Naive thymus-derived CD4-positive, alpha-beta T cell (primary cell): Measurements from ENCODE around the gene BABAM1. TPM values are rescaled to one million over a fixed set of nuclear protein-coding genes. Genes with fewer than 3 reads are reported as not detected.
A peak's percentile ranks its signal among the peaks of the same experiment; 100 is the strongest.

Source experiments
- ATAC-seq: fragments of 150-1000 bp; cut with Tn5 transposase; 2 replicates; pipeline ENCODE4 v1.10.0; 2021; ENCODE audit warnings: mild to moderate bottlenecking, moderate library complexity
- CTCF ChIA-PET: fragments of 350-600 bp; sonication (Branson Sonifier 250); formaldehyde crosslinking; loops from one replicate; lab custom pipeline; 2021; ENCODE audit warnings: antibody characterized with exemption; lab: Charles Lee
- POLR2A ChIA-PET: fragments of 350-600 bp; sonication (Branson Sonifier 250); formaldehyde crosslinking; loops from one replicate; lab custom pipeline; 2021; ENCODE audit warnings: antibody characterized with exemption, inconsistent platforms; lab: Charles Lee
- DNase-seq, 9 donors: peaks; one replicate each; pipeline versions ENCODE4 v3.0.0 to v3.0.0-alpha.2; 2020 to 2022; ENCODE audit warnings: mixed read lengths in 1 of 9
- H3K27ac ChIP-seq: one replicate; pipeline ENCODE4 v1.7.0; 2013; ENCODE audit warnings: mild to moderate bottlenecking, low read depth, low read length, moderate library complexity
- H3K27me3 ChIP-seq, 2 donors: one replicate each; pipeline ENCODE4 v1.7.0; 2013; ENCODE audit warnings: low read length in 2 of 2, mild to moderate bottlenecking in 2 of 2, moderate library complexity in 2 of 2; ENCODE audit not compliant: control insufficient read depth in 2 of 2, insufficient read depth in 2 of 2
- H3K36me3 ChIP-seq, 3 experiments: 1 replicate in 2 of 3; 2 replicates in 1 of 3; pipeline ENCODE4 v1.7.0; 2013; ENCODE audit warnings: low read length in 3 of 3, mild to moderate bottlenecking in 3 of 3, moderate library complexity in 1 of 3; ENCODE audit not compliant: insufficient read depth in 3 of 3, control insufficient read depth in 2 of 3
- H3K4me1 ChIP-seq, 2 donors: one replicate each; pipeline ENCODE4 v1.7.0; 2013; ENCODE audit warnings: low read length in 2 of 2, mild to moderate bottlenecking in 2 of 2, moderate library complexity in 1 of 2; ENCODE audit not compliant: control insufficient read depth in 2 of 2, insufficient read depth in 2 of 2
- H3K4me3 ChIP-seq: 2 replicates; pipeline ENCODE4 v1.7.0; 2013; ENCODE audit warnings: mild to moderate bottlenecking, low read length
- H3K9me3 ChIP-seq, 3 experiments: 1 replicate in 2 of 3; 2 replicates in 1 of 3; pipeline ENCODE4 v1.7.0; 2013; ENCODE audit warnings: low read length in 3 of 3; ENCODE audit not compliant: control insufficient read depth in 2 of 3
- H3K27ac Mint-ChIP-seq, 9 donors: one replicate each; pipeline ENCODE4 v1.8.0; 2020 to 2022; ENCODE audit warnings: mixed read lengths in 9 of 9, mild to moderate bottlenecking in 8 of 9, moderate library complexity in 5 of 9, inconsistent platforms in 2 of 9
- H3K27me3 Mint-ChIP-seq, 5 donors: one replicate each; pipeline ENCODE4 v1.8.0; 2021 to 2022; ENCODE audit warnings: mixed read lengths in 5 of 5, mild to moderate bottlenecking in 1 of 5
- H3K36me3 Mint-ChIP-seq, 5 donors: one replicate each; pipeline ENCODE4 v1.8.0; 2020 to 2022; ENCODE audit warnings: mixed read lengths in 5 of 5, mild to moderate bottlenecking in 3 of 5, inconsistent platforms in 1 of 5
- H3K4me1 Mint-ChIP-seq, 7 donors: one replicate each; pipeline ENCODE4 v1.8.0; 2020 to 2022; ENCODE audit warnings: mixed read lengths in 7 of 7, mild to moderate bottlenecking in 3 of 7, inconsistent platforms in 1 of 7
- H3K4me3 Mint-ChIP-seq, 10 donors: one replicate each; pipeline ENCODE4 v1.8.0; 2020 to 2022; ENCODE audit warnings: mild to moderate bottlenecking in 10 of 10, mixed read lengths in 10 of 10, moderate library complexity in 6 of 10, inconsistent platforms in 2 of 10
- H3K9me3 Mint-ChIP-seq, 11 donors: one replicate each; pipeline ENCODE4 v1.8.0; 2020 to 2022; ENCODE audit warnings: mixed read lengths in 11 of 11, mild to moderate bottlenecking in 4 of 11, inconsistent platforms in 1 of 11, moderate library complexity in 1 of 11
- intact Hi-C, 2 donors: fragments of 100-400 bp; cut with micrococcal nuclease; formaldehyde crosslinking; loops; one replicate each; pipeline ENCODE4 v1.15.1; 2023
- polyA plus RNA-seq, 2 donors: library from polyadenylated mRNA; unstranded; fragments of 300-500 nt; fragmentation: Illumina TruSeq; gene quantifications; one replicate each; pipeline ENCODE4 v1.2.3, GENCODE V29; 2021
- total RNA-seq, 6 experiments: library from RNA in 5 of 6; stranded (reverse) in 5 of 6; gene quantifications; 1 replicate in 5 of 6; 2 replicates in 1 of 6; pipeline ENCODE4 v1.2.3 and lab custom pipeline; 2021 to 2026

The BABAM1 gene
- total and polyA plus RNA-seq, 7 experiments from 2014 or later: 72.4 to 111 (median 95.6) TPM

- DNase-seq (no peak), ATAC-seq (no peak)
- Mint-ChIP-seq H3K27me3 (peaks cover 0 to 2% (median 0%) of the 10 kb centered on the region in 5 donors), H3K9me3 (no peaks in the 10 kb centered on the region), H3K27ac (no peak overlapping the region), H3K36me3 (peaks cover 0 to 18% (median 8%) of the 10 kb centered on the region in 5 donors), H3K4me3 (no peak overlapping the region), H3K4me1 (peaks cover 0 to 9% (median 3%) of the 10 kb centered on the region in 7 donors)
- peaks cover 3 to 46% (median 8%) of the 10 kb centered on the region in 3 experiments for H3K36me3 ChIP-seq
- no peak overlapping the region for H3K4me3 ChIP-seq
- H3K27me3 ChIP-seq: no peaks in the 10 kb centered on the region
- no peak overlapping the region for H3K27ac ChIP-seq
- ChIA-PET POLR2A (interaction anchor here (0.9 kb wide), 1 partner anchor 95 kb away, joined by 3 read pairs; no protein-coding TSS in a partner anchor), CTCF (interaction anchor here (0.5 to 1.3 kb wide), 5 partner anchors 13 to 294 kb away, joined by 3 to 4 read pairs (median 4); no protein-coding TSS in a partner anchor)
- intact Hi-C loops: no loop called here
- peaks cover 0 to 8% of the 10 kb centered on the region in 2 donors for H3K4me1 ChIP-seq
- no peaks in the 10 kb centered on the region for H3K9me3 ChIP-seq
Observed at GRCh38 chr19:17279436-17279835, 12.2 kb downstream of the BABAM1 start.

GRCh38 chr19:17281391-17282304 lies 14.4 kb downstream of the BABAM1 start, which contains the start of gene ANKLE1:
Gene ANKLE1, plus strand, starts transcription at chr19:17281901. Its CDS starts 20 bp downstream, at chr19:17281921.
- POLR2A ChIA-PET: interaction anchor here (1.2 to 2.3 kb wide), 6 partner anchors 15 to 206 kb away, joined by 4 to 11 read pairs (median 5); partner anchors contain the start of genes BABAM1, MYO9B and USE1
- CTCF ChIA-PET: interaction anchor here (0.6 to 4.2 kb wide), 10 partner anchors 15 to 213 kb away, joined by 3 to 36 read pairs (median 3); partner anchors contain the start of genes BABAM1 and USHBP1

GRCh38 chr19:17282488-17283125 lies 15.4 kb downstream of the BABAM1 start:
- peak overlapping the region; percentile 75 to 90 (median 81) for H3K4me3 Mint-ChIP-seq
- peak overlapping the region in 3 of 9 donors; percentile 56 to 72 (median 62) for H3K27ac Mint-ChIP-seq
- POLR2A ChIA-PET: interaction anchor here (0.7 to 2.3 kb wide), 4 partner anchors 16 to 23 kb away, joined by 3 to 11 read pairs (median 4); partner anchors contain the start of gene BABAM1

More at GRCh38 chr19:17281391-17282304, 14.4 kb downstream of the BABAM1 start, which contains the start of gene ANKLE1:
- peak; percentile 56 for ATAC-seq
- Mint-ChIP-seq H3K27me3 (peaks cover 0 to 2% (median 0%) of the 10 kb centered on the region in 5 donors), H3K4me3 (peak within 1 kb of the TSS; percentile 75 to 90 (median 81)), H3K4me1 (peaks cover 0 to 9% (median 3%) of the 10 kb centered on the region in 7 donors), H3K9me3 (no peaks in the 10 kb centered on the region), H3K36me3 (peaks cover 0 to 13% (median 3%) of the 10 kb centered on the region in 5 donors), H3K27ac (peak within 1 kb of the TSS in 2 of 9 donors; percentile 62 to 72)
- Histone ChIP-seq H3K4me1 (peaks cover 0 to 8% of the 10 kb centered on the region in 2 donors), H3K4me3 (peak within 1 kb of the TSS; percentile 62), H3K36me3 (peaks cover 3 to 24% (median 3%) of the 10 kb centered on the region in 3 experiments), H3K9me3 (no peaks in the 10 kb centered on the region), H3K27me3 (no peaks in the 10 kb centered on the region), H3K27ac (no peak within 1 kb of the TSS)
- intact Hi-C loops: loop anchor here (1.0 to 5.0 kb wide), 10 partner anchors 20 to 564 kb away; partner anchors contain the start of genes HAUS8 (in 1 of the 2), MYO9B (in 1 of the 2) and NWD1 (in 1 of the 2)
- peak in 3 of 9 donors; percentile 19 to 65 (median 33) for DNase-seq

GRCh38 chr19:17283504-17283996 lies 16.3 kb downstream of the BABAM1 start:
- no peak for DNase-seq
- Histone ChIP-seq H3K4me3 (no peak overlapping the region), H3K4me1 (peaks cover 0 to 8% of the 10 kb centered on the region in 2 donors), H3K9me3 (no peaks in the 10 kb centered on the region), H3K27me3 (no peaks in the 10 kb centered on the region), H3K36me3 (peaks cover 0 to 13% (median 0%) of the 10 kb centered on the region in 3 experiments), H3K27ac (no peak overlapping the region)
- ChIA-PET POLR2A (interaction anchor here (0.7 to 1.3 kb wide), 3 partner anchors 19 to 50 kb away, joined by 3 to 4 read pairs (median 3); partner anchors contain the start of gene USHBP1), CTCF (interaction anchor here (0.6 to 4.2 kb wide), 10 partner anchors 20 to 511 kb away, joined by 3 to 36 read pairs (median 3); partner anchors contain the start of genes ABHD8, ANO8, HAUS8 and MYO9B)
- Mint-ChIP-seq H3K36me3 (peaks cover 0 to 4% (median 0%) of the 10 kb centered on the region in 5 donors), H3K9me3 (no peaks in the 10 kb centered on the region), H3K27me3 (peaks cover 0 to 4% (median 0%) of the 10 kb centered on the region in 5 donors), H3K27ac (peak overlapping the region in 1 of 9 donors; percentile 56), H3K4me3 (peak overlapping the region in 3 of 10 donors; percentile 9 to 54 (median 52)), H3K4me1 (peaks cover 0 to 9% (median 3%) of the 10 kb centered on the region in 7 donors)
- no peak for ATAC-seq
- intact Hi-C loops: loop anchor here (2.0 to 5.0 kb wide), 6 partner anchors 49 to 566 kb away; partner anchors contain the start of genes HAUS8 (in 1 of the 2), MYO9B (in 1 of the 2) and NWD1 (in 1 of the 2)

More at GRCh38 chr19:17282488-17283125, 15.4 kb downstream of the BABAM1 start:
- intact Hi-C loops: loop anchor here (1.0 to 5.0 kb wide), 10 partner anchors 21 to 565 kb away; partner anchors contain the start of genes HAUS8 (in 1 of the 2), MYO9B (in 1 of the 2) and NWD1 (in 1 of the 2)
- peak; percentile 97 for ATAC-seq
- CTCF ChIA-PET: interaction anchor here (0.6 to 4.2 kb wide), 9 partner anchors 16 to 214 kb away, joined by 3 to 36 read pairs (median 3); partner anchors contain the start of genes ABHD8 and BABAM1
- H3K9me3 Mint-ChIP-seq: no peaks in the 10 kb centered on the region
- Histone ChIP-seq H3K4me3 (peak overlapping the region; percentile 62), H3K27ac (no peak overlapping the region), H3K36me3 (peaks cover 0 to 14% (median under 1%) of the 10 kb centered on the region in 3 experiments), H3K4me1 (peaks cover 0 to 8% of the 10 kb centered on the region in 2 donors), H3K9me3 (no peaks in the 10 kb centered on the region), H3K27me3 (no peaks in the 10 kb centered on the region)
- peaks cover 0 to 9% (median 3%) of the 10 kb centered on the region in 7 donors for H3K4me1 Mint-ChIP-seq
- peak; percentile 58 to 86 (median 70) for DNase-seq
- peaks cover 0 to 4% (median 0%) of the 10 kb centered on the region in 5 donors for H3K27me3 Mint-ChIP-seq
- peaks cover 0 to 4% (median 0%) of the 10 kb centered on the region in 5 donors for H3K36me3 Mint-ChIP-seq

- Mint-ChIP-seq H3K36me3 (peaks cover 0 to 4% (median 0%) of the 10 kb centered on the region in 5 donors), H3K4me1 (peaks cover 0 to 9% (median 5%) of the 10 kb centered on the region in 7 donors), H3K27me3 (peaks cover 0 to 7% (median 0%) of the 10 kb centered on the region in 5 donors), H3K9me3 (no peaks in the 10 kb centered on the region), H3K4me3 (no peak overlapping the region), H3K27ac (no peak overlapping the region)
- Histone ChIP-seq H3K4me1 (peaks cover 0 to 8% of the 10 kb centered on the region in 2 donors), H3K9me3 (no peaks in the 10 kb centered on the region), H3K27me3 (no peaks in the 10 kb centered on the region), H3K27ac (no peak overlapping the region), H3K4me3 (no peak overlapping the region), H3K36me3 (no peaks in the 10 kb centered on the region)
- intact Hi-C loops: no loop called here
- POLR2A ChIA-PET: no interaction called here
- CTCF ChIA-PET: interaction anchor here (1.0 kb wide), 1 partner anchor 106 kb away, joined by 3 read pairs; no protein-coding TSS in a partner anchor
- DNase-seq (no peak), ATAC-seq (no peak)
Observed at GRCh38 chr19:17285415-17286135, 18.3 kb downstream of the BABAM1 start.
